Uterus (tissue), 2 donors: ENCODE data around the gene SLC2A2.
"Not testable (repeated sequence)": the region's sequence is repeated elsewhere in the genome, so short reads cannot be mapped to it uniquely, and the experiment has no call there.

ENCODE experiments used
- CTCF ChIP-seq, 4 experiments: fragments of 200-600 bp in 2 of 4; fragments of 450-650 bp in 2 of 4; sonication (generic) in 2 of 4; IDR thresholded peaks; one replicate each; pipeline ENCODE4 v1.5.1; 2016 to 2019; ENCODE audit warnings: antibody characterized with exemption in 4 of 4, mild to moderate bottlenecking in 2 of 4, moderate library complexity in 1 of 4
- POLR2A ChIP-seq, 2 donors: fragments of 450-650 bp; IDR thresholded peaks; one replicate each; pipeline ENCODE4 v1.6.1; 2016; ENCODE audit warnings: antibody characterized with exemption in 2 of 2, mild to moderate bottlenecking in 1 of 2, moderate library complexity in 1 of 2

- TF ChIP-seq CTCF, POLR2A (IDR thresholded peaks at IDR 0.05): not testable (repeated sequence)
Measured at GRCh38 chr3:170972917-170973316, 53.6 kb downstream of the SLC2A2 start.
